HG03521 (cell line): ENCODE data around the gene CDCA5.

Experiments used
- ATAC-seq: cut with Tn5 transposase; IDR thresholded peaks from one replicate; pipeline ENCODE4 v1.9.1; 2021; ENCODE audit warnings: mild to moderate bottlenecking, moderate library complexity; ENCODE audit not compliant: unreplicated experiment

CDCA5 gene, protein sequence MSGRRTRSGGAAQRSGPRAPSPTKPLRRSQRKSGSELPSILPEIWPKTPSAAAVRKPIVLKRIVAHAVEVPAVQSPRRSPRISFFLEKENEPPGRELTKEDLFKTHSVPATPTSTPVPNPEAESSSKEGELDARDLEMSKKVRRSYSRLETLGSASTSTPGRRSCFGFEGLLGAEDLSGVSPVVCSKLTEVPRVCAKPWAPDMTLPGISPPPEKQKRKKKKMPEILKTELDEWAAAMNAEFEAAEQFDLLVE

DNA sequence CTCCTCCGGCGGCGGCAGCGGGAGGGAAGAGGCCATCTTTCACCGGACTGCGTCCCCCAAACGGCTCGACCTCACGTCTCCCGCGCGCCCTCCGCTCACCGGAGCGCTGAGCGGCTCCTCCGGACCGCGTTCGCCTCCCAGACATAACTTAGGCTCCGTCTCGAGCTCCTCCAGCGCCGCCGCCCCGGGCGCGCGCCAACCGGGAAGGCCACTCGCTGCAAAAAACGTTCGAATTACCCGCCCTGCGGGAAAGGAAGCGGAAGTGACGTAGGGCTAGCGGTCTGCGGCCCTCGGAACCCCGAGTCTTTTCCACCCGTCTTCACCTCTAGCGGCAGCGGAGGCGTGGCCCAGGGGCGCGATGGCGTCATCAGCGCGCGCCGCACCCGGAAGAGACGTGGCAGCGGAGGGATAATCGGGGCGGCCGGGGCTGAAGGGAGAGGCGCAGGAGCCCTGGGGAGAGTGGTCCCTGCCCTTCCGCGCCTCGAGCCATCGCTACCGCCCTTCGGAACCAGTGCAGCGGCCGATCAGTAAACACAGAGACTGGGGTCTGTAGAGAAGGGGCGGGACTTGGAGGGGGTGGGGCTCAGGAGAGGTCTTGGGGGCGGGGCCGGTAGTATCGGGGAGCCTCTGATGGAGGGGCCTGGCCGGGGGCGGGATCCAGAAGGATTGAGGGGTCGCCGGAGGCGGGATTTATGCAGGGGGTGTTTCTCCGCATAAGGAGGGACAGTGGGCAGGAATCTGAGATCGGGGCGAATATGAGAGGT is at the start of gene CDCA5, which contains the start of gene ZFPL1:
CDCA5 (minus strand) TSS at position 207 of the 764 bp plus-strand sequence; CDS start at position 145, 62 bp downstream.
ZFPL1 (plus strand) TSS at position 389 of the 764 bp plus-strand sequence. CDS start 477 bp downstream, outside the sequence.
- ATAC-seq, result peak; percentile 77

DNA sequence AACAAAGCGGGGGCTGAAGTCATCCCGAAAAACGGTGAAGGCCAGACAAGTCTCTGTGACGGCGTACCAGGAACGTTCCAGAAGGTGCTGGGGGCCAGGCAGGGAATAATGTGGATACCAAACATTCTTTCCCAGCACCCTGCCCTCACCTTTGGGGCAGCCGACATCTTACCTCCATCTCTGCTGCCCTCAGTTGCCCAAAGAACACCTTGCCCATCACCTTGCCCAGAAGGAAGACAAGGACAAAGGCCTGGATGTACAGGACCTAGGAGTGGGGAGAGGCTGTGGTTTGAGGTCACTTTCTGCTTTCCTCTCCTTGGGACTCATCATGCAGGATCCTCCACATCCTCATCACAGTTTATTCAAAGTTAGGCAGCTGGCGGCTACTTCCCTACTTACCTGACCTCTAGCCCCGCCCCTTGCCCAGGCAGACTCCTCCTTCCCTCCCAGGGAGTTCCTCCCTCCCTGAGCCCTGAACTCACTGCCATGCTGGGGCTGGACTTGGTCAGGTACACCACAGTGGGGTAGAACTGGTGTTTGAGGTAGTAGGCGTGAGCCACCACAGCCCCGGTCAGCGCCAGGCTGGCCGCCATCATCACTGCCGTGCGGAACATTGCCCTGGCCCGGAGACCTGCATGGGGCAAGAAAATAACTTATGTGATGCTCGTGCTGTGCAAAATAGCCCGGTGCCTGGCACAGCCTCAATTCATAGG is 49.3 kb upstream of the CDCA5 start:
- ATAC-seq, result no peak

DNA sequence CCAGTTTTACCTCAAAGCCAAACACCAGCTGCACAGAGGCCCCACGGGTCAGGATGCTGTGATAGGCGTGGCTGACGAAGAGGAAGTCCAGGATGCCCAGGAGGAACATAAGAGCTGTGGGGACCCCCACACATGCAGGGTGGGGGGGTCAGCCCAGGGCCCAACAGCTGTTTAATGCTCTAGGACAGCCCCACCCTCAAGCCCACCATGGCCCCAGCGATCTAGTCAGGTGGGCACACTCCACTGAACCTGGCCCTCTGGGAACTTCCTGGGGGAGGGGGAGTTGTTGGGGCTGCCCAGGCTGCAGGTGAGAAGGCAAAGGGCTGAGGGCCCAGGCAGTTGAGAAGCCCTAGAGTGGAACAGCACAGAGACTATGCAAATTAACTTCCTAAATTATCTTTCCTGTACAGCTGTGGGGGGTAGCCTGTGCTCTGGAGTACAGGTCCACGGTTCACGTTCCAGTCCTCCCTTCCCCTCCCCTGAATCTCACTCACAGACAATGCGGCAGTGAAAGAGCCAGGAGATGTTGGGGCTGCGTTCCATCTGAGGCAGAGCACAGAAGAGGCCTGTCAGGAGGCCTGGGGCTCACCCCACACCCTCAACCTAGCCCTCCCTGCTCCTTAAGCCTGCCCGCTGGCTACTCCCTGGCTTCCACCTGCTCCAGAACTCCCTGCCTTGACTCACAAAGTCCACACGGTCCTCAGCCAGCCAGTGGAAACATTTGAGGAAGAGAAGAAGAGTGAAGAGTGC is 48.6 kb upstream of the CDCA5 start:
- no peak for ATAC-seq

DNA sequence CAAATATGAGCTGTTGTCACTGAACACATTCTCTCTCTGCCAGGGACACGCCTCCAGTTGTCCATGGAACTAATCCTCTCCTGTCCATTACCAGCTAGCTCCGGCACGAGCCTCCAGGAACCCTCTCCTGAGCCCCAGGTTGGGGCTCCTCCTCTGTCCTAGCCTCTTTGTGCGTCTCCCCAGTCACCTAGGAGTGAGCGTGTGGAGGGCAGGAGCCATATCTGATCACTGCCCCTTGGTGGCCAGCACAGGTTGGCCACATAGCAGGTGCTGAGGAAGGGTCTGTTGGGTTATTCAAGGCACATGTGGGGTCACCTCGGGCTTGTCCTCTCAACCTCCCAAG is 48.0 kb upstream of the CDCA5 start:
- ATAC-seq, result no peak

DNA sequence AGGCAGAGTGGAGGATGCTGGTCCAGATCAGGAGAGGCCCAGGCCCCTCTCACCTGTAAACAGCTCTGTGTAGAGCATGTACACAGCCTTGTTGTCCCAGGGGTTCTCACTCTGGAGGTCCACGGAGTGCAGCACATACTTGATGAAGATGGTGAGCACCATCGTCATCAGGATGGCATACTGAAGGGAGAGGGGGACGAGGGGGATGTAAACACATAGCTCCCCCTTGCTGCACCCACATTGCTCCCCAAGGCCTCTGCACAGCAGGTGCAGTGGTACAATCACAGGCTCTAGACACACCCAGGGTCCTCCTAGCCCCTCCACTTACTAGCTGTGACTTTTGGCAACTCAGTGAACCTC is 47.6 kb upstream of the CDCA5 start:
- no peak for ATAC-seq

DNA sequence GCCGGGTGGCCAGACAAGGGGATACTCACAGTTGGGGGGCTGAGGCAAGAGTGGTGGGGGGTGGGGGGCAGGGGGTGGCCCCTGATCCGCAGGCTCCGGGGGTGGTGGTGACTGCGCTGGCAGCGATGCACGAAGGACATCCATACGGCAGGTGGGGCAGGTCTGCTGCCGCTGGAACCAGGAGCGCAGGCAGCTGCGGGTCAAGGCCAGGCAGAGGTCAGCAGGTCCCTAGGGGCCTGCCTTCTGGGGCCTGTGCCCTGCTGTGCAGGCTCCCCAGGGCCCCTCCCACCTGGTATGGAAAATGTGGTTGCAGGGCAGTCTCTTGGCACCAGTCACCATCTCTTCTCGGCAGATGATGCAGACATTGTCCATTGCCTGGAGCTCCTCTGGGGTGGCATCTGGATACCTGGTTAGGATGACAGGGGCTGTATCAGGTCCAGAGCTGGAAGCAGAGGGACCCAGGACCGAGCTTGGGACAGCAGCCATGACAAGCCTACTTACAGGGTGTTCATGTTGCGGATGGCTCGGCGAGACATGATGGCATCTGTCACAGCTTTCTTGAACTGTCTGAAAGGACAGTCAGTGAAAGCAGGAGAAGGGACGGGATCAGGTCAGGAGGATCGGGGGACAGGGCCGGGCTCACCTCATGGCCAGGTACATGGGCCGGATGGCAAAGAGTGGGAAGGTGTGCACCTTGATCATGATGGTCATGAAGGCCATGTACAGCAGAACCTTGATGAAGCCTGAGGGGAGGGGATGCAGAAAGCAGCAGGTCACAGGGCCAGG is 47.0 kb upstream of the CDCA5 start:
- ATAC-seq, result no peak

DNA sequence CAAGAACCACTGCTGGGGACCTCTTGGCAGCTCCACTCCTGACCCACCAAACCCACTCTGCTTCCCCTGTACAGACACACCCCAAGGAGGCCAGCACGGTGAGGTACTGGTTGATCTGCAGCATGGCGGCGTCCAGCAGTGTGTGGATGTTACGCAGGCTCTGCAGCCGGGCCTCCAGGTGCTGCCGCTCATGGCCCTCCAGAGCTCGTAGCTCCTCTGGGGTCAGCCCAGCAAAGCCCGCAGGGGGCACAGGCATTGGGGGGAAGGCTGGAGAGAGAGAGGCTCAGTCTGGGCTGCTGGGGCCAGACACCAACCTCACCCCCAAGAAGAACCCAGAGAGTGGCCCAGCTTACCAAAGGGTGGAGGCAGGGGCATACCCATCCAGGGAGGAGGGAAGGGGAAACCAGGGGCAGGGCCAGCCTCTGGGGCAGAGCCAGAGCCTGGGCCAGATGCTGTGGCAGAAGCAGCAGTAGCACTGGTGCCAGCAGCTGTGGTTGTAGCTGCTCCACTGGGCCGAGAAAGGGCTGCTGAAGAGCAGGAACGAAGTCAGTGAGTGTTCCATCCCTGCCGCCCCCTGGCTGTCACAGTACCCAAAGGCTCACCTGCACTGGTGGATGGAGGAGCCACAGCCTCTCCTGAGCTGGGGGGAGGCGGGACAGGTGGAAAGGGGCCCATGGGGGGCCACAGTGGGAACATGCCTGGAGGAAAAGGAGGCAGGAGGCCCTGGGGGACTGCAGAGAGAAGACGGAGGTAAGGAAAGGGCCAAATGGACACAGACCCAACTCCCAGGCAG is 46.0 kb upstream of the CDCA5 start:
- no peak for ATAC-seq

DNA sequence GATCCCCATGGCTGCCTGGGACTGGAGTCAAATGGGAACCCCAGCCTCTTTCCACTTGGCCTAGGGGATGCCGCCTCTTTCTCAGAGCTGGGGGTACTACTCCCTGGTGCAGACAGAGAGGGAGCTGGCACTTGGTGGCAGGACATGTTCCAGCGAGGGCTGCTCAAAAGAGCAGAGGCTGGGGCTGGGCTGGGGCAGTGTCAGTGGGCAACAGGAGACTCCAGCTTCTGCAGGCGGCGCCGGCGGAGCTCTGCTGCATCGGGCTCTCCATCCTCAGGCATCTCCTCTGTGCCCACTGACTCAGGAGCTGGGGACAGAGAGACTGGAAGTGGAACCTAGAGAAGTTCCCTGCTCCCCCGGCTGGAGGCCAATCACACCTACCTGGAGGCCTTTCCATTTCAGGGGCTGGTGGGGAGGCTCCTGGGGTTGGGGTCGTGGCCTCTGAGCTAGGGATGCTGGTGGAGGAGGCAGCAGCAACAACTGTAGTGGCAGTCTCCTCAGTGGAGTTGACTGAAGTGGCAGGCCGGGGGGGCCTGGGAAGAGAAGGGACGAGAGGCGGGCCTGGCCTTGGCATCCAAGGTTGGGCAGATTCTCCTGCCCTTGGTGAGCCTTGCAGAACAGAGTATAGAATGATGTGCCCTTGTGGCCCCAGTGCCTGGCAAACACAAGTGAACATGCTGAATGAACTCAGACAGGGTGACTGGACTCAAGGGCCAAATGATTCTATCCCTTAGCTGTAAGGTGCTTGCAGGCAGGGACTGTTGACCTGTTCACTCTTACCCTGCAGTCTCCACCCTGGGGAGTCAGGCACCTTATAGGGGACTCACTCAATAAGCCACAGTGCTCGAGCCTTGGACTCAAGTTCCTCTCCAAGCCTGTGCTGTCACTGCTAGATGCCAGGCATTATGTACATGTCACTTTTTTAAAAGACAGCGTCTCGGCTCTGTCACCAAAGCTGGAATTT is 44.6 kb upstream of the CDCA5 start:
- no peak for ATAC-seq

DNA sequence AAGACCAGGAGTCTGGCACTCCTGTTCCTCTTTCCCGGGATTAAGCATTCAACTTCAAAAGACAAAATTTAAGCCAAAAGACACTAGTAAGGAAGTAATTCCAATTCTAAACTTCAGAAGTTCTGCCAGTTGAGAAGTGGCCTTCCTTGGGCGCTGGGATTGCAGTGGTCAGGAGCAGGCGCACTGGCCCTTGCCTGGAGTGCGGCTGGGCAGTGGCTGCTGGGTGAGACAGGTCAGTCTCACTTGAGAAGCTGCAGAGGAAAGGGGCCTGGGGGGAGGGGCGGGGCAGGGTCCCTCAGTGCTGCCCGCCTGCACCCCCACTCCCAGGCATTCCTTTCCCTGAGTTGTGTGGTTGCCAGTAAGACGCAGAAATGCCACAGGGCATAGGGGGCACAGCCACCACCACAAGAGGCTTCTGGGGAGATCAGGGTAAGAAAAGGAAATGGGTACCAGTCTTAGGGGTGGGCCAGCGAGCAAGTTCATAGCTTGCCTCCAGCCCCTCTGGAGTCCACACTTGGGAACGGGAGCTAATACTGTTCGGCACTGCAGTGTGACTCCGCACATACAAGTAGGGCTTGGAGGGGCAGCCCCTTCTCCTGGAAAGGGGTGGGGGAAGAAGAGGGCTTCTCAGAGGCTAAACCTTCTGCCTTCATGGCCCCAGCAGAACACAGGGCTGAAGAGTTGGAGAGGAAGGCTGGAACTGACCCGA is 43.8 kb upstream of the CDCA5 start:
- no peak for ATAC-seq

DNA sequence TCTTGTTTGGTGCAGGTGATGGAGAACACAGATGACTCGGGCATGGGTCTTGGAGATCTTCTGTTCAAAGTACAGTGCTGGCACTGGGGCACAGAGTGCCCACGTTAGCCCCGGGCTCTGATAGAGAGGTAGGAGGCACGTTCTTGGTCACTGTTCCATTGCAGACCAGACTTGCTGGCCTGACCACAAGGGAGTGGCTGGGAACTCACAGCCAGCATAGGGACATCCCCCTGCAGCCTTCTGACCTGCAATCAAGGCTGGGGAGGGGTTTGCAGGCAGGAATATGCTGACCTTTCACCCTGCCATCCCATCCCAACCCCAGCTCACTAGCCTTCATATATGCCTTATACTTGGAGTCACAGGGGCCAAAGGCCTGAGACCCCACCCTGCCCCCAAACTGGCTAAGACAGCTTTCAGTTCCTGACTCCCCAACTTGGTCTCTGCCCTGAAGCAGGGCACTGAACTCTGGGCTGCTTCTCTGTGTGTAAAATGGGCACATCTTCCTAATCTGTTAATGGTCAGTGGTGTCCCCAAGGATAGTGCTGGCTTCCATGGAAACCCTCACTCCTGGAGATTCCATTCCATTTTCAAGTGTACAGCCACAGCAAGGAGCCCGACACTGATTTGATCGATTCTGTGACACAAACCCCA is 42.9 kb upstream of the CDCA5 start:
- ATAC-seq, result no peak

DNA sequence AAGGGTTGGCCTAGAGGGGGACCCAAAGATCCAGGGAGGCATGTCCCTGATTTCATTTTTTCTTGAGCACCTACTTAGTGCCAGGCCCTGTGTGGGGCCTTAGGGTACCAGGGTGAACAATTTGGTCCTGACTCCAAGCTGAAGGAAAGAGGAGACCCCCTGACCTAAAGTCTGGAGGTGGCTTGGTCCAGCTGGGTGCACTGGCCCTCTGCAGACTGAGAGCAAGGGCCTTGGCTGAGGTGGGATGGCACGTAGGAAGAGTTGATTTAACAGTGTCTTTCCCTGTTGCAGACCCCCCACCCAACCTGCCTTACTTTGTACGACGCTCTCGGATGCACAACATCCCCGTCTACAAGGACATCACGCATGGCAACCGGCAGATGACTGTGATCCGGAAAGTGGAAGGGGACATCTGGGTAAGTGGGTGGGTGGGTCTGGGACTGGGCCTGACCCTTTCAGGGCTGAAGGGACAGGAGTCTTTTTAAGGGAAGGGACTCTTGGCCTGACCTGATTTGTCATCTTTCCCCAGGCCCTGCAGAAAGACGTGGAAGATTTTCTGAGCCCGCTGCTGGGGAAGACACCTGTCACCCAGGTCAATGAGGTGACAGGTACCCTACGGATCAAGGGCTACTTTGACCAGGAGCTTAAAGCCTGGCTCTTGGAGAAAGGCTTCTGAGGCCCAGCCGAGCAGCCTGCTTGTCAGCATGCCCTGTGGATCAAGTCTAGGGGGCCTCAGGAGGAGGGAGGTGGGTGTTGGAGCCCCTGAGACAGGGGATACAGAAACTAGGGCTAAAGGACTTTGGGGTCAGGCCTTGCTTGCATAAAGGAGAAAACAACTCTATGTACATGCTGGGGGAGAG is 41.6 kb upstream of the CDCA5 start:
- ATAC-seq, result no peak

DNA sequence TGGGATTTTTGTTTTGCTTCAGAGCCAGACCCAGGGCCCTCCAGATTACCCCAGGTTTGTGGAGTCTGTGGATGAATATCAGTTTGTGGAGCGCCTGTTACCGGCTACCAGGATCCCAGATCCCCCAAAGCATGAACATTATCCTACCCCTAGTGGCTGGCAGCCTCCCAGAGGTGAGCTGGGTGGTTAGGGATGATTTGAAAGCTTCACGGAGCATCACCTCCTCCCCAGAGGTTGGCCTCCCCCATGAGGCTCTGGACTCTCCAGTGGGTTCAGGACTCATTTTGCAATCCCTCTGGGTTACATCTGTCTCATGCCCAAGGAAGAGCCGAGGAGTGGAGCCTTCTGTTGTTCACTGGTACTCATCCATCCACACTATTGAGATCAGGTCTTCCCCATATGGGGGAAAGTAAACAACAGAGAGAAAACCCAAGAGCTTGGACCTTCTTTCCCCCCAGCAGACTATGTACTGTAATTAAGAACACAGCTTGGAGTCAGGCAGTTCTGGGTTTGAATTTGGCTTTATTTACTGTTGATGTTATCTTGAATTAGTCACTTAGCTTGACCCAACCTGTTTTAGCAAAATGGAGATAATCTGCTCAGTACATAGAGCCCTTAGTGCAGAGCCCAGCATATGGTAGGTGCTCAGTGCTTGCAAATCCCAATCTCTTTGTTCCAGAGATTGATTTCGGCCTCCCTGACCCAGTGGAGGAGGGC is 40.8 kb upstream of the CDCA5 start:
- ATAC-seq, result no peak

DNA sequence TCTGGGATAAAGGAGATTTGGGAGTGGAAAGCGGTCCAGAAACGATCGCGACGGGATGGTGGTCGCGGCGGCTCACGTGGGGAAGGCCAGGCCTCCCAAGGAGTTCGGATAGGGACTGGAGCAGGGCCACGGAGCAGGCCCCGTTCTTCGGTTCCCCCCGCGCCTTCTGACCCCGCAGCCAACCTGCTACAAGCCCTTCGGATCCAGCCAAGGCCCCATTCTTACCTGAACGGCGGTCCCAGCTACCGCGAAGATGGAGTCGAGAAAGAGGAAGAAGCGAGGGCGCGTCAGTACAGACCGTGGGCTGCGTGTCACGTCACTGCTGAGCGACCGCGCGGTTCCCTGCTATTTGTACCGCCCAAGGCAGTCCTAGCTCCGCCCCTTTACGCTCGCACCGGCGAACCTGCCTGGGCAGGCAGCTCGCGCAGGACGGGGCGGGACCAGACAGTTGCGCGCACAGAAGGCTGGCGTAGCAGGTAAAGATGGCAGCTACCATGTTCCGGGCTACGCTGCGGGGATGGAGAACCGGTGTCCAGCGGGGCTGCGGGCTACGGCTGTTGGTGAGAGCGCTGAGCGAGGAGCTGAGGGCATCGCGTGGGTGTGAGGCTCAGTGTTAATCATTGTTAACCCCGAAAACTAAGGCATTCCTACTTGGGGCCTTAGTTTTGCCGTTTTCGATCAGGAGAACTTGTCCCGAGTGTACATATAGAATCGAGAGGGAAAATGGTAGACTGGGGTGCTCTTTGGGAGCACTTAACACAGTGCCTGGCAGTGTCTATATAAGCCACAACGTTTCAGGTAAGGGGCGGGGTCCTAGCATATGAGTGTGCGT is 38.2 kb upstream of the CDCA5 start, which contains the start of the genes FAU and MRPL49:
FAU (minus strand) TSS at position 270 of the 832 bp plus-strand sequence. CDS start 321 bp downstream, outside the sequence.
MRPL49 (plus strand) TSS at position 457 of the 832 bp plus-strand sequence; CDS start at position 483, 26 bp downstream.
- ATAC-seq, result peak; percentile 72

DNA sequence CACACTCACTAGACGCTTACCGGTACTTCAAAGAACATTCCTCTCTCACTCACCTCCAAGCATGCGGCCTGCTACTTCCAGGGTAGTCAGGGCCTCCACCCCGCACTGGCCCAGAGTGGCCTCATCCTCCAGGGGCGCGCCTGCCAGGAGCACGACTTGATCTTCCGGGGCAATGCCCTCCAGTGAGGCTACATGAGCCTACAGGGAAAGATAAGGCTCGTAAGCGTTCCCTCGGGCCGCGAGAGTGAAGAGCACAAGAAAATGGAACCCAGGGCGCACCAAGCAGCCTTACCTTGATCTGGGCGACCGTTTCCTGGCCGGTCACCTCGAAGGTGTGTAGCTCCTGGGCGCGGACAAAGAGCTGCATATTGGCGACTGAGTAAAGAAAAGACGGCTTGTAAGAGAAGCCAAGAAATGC is 37.6 kb upstream of the CDCA5 start:
- ATAC-seq, result no peak

DNA sequence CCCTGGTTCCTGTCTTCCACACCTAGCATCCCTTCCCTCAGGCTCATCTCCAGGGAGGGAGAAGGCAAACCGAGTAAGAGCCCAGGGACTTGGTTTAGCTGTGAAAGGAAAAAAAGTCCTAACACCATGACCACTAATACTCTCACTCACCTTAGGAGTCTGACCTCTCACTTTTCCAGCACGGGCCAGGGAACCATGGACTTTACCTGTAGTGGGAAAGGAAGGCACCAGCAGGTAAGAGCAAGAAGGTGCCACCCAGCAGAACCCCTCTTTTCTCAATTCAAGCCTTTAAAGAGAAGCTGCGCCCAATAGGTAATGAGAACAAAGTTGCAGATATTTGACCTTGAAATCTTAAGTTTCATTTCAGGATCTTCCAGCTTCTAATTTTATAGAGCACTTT is 37.0 kb upstream of the CDCA5 start:
- ATAC-seq, result no peak
